Measurements from ENCODE around the gene SORL1. TPM values are rescaled to one million over a fixed set of nuclear protein-coding genes. Genes with fewer than 3 reads are reported as not detected.
A peak's percentile ranks its signal among the peaks of the same experiment; 100 is the strongest.

The SORL1 gene
- polyA plus RNA-seq, 3 donors = 52.5 to 61.9 (median 59.4) TPM

DNA sequence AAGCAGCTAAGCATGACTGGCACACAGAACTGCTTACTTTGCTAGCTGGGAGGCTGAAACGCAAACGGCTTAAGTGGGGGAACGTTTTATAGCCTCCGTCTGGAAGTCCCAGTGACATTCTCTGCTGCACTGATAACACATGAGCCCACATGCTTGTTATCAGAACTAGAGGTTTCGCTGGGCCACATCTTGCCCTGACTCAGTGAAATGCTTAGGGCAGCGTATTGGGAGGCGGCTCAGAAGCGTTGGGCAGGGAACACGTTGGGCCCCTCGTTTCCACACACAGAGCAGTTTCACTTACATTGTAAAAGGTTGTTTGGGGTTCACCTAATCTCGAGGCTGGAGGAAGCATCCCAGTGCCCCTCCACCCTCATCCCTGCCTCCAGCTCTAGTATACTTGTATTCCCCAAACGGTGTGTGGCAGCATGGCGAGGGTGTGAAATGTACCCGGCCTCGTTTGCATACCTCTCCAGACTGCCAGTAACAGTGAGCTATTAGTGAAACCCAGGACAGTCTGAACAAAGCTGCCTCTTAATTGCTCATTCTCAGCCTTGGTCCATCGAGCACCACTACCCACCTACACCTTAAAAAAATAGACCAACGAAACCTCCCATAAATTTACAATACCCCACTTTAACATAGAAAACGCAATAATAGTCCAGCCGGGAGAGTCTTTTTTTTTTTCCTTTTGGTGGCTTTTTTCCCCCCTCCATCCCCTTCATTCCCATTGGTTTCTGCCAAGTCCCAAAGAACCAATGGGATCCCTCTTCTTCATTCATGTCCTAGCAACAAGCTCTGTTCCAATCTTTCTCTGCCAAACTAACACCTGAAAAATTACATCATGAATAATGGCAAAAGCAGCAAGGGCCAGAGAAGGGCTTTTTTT, 219.4 kb downstream of the SORL1 start:
- no peak overlapping the region for H3K27ac Mint-ChIP-seq
- DNase-seq = no peak
- peaks cover 0 to 5% (median 0%) of the 10 kb centered on the region in 3 donors for H3K27me3 Mint-ChIP-seq (ENCODE audit: low read depth in 3 of 3)

GRCh38 chr11:121672630-121673487, 220.7 kb downstream of the SORL1 start:
- Mint-ChIP-seq H3K27me3 (ENCODE audit: low read depth in 3 of 3) (peaks cover 0 to 5% (median 0%) of the 10 kb centered on the region in 3 donors), H3K27ac (peak overlapping the region in 2 of 7 donors; percentile 19 to 26), H3K4me1 (no peaks in the 10 kb centered on the region), H3K9me3 (peaks cover 0 to 2% (median 0%) of the 10 kb centered on the region in 7 donors), H3K36me3 (no peaks in the 10 kb centered on the region), H3K4me3 (no peak overlapping the region)
- intact Hi-C loops (cut with micrococcal nuclease) = no loop called here
- Histone ChIP-seq H3K9me3 (replicated peaks in 1 of 2; ENCODE audit: control insufficient read depth in 1 of 2, insufficient read depth in 1 of 2, low read length in 2 of 2) (no peaks in the 10 kb centered on the region), H3K9ac (ENCODE audit: insufficient read depth, low read length, poor library complexity, severe bottlenecking) (no peak overlapping the region), H3K4me3 (replicated peaks in 1 of 3; ENCODE audit: low read depth in 2 of 3, low read length in 3 of 3) (no peak overlapping the region), H3K79me2 (ENCODE audit: insufficient read depth, low read length) (no peaks in the 10 kb centered on the region), H3K36me3 (replicated peaks in 1 of 2; ENCODE audit: control insufficient read depth in 1 of 2, insufficient read depth in 2 of 2, low read length in 2 of 2) (no peaks in the 10 kb centered on the region), H4K20me1 (ENCODE audit: insufficient read depth, low read length) (no peaks in the 10 kb centered on the region), H3K27me3 (ENCODE audit: control insufficient read depth in 2 of 2, insufficient read depth in 2 of 2, low read length in 2 of 2) (no peaks in the 10 kb centered on the region), H3K4me2 (replicated peaks; ENCODE audit: extremely low read depth, low read length, poor library complexity, severe bottlenecking) (no peak overlapping the region), H3K4me1 (ENCODE audit: control insufficient read depth in 1 of 2, insufficient read depth in 2 of 2, low read length in 2 of 2) (no peaks in the 10 kb centered on the region), H2AFZ (ENCODE audit: insufficient read depth, low read depth, low read length, poor library complexity, severe bottlenecking) (no peak overlapping the region), H3K27ac (ENCODE audit: low read depth in 1 of 2, low read length in 2 of 2) (no peak overlapping the region)
- DNase-seq = no peak
- WGBS (ENCODE audit: insufficient coverage) = 96% methylated on average over 12 of the region's 13 CpGs
- TF ChIP-seq, protein P1, sequence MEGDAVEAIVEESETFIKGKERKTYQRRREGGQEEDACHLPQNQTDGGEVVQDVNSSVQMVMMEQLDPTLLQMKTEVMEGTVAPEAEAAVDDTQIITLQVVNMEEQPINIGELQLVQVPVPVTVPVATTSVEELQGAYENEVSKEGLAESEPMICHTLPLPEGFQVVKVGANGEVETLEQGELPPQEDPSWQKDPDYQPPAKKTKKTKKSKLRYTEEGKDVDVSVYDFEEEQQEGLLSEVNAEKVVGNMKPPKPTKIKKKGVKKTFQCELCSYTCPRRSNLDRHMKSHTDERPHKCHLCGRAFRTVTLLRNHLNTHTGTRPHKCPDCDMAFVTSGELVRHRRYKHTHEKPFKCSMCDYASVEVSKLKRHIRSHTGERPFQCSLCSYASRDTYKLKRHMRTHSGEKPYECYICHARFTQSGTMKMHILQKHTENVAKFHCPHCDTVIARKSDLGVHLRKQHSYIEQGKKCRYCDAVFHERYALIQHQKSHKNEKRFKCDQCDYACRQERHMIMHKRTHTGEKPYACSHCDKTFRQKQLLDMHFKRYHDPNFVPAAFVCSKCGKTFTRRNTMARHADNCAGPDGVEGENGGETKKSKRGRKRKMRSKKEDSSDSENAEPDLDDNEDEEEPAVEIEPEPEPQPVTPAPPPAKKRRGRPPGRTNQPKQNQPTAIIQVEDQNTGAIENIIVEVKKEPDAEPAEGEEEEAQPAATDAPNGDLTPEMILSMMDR (IDR thresholded peaks at IDR 0.05) = no peak

More for the DNA sequence above, 219.4 kb downstream of the SORL1 start:
- H3K27me3 ChIP-seq (ENCODE audit: control insufficient read depth in 2 of 2, insufficient read depth in 2 of 2, low read length in 2 of 2) = no peaks in the 10 kb centered on the region
- no peaks in the 10 kb centered on the region for H4K20me1 ChIP-seq (ENCODE audit: insufficient read depth, low read length)
- H3K79me2 ChIP-seq (ENCODE audit: insufficient read depth, low read length) = no peaks in the 10 kb centered on the region
- H2AFZ ChIP-seq (ENCODE audit: insufficient read depth, low read depth, low read length, poor library complexity, severe bottlenecking) = no peak overlapping the region
- no peak overlapping the region for H3K4me2 ChIP-seq (replicated peaks; ENCODE audit: extremely low read depth, low read length, poor library complexity, severe bottlenecking)
- Mint-ChIP-seq H3K9me3 (peaks cover 0 to 3% (median under 1%) of the 10 kb centered on the region in 7 donors), H3K36me3 (no peaks in the 10 kb centered on the region), H3K4me1 (no peaks in the 10 kb centered on the region), H3K4me3 (no peak overlapping the region)
- H3K4me1 ChIP-seq (ENCODE audit: control insufficient read depth in 1 of 2, insufficient read depth in 2 of 2, low read length in 2 of 2) = no peaks in the 10 kb centered on the region
- H3K9ac ChIP-seq (ENCODE audit: insufficient read depth, low read length, poor library complexity, severe bottlenecking) = no peak overlapping the region
- H3K27ac ChIP-seq (ENCODE audit: low read depth in 1 of 2, low read length in 2 of 2) = no peak overlapping the region
- no peaks in the 10 kb centered on the region for H3K36me3 ChIP-seq (replicated peaks in 1 of 2; ENCODE audit: control insufficient read depth in 1 of 2, insufficient read depth in 2 of 2, low read length in 2 of 2)
- no peak overlapping the region for H3K4me3 ChIP-seq (replicated peaks in 1 of 3; ENCODE audit: low read depth in 2 of 3, low read length in 3 of 3)
- 96% methylated on average over 18 of the region's 19 CpGs for WGBS (ENCODE audit: insufficient coverage)
- intact Hi-C loops (cut with micrococcal nuclease) = no loop called here
- H3K9me3 ChIP-seq (replicated peaks in 1 of 2; ENCODE audit: control insufficient read depth in 1 of 2, insufficient read depth in 1 of 2, low read length in 2 of 2) = no peaks in the 10 kb centered on the region
- TF ChIP-seq, protein P1 (IDR thresholded peaks at IDR 0.05) = no peak

All from CD14-positive monocyte (primary cell).